Stimulated activated CD4-positive, alpha-beta T cell treated with anti-CD3 and anti-CD28 coated beads, Interleukin-1b, Interleukin-23, amount 100 ng/mL, for 24 hours (primary cell): ENCODE results near the gene DAZL.

ENCODE experiments used
- DNase-seq, 4 experiments: peaks; one replicate each; pipeline ENCODE4 v3.0.0-alpha.2; 2020; ENCODE audit warnings: low read depth in 4 of 4, low spot score in 1 of 4

Gene DAZL

DNA sequence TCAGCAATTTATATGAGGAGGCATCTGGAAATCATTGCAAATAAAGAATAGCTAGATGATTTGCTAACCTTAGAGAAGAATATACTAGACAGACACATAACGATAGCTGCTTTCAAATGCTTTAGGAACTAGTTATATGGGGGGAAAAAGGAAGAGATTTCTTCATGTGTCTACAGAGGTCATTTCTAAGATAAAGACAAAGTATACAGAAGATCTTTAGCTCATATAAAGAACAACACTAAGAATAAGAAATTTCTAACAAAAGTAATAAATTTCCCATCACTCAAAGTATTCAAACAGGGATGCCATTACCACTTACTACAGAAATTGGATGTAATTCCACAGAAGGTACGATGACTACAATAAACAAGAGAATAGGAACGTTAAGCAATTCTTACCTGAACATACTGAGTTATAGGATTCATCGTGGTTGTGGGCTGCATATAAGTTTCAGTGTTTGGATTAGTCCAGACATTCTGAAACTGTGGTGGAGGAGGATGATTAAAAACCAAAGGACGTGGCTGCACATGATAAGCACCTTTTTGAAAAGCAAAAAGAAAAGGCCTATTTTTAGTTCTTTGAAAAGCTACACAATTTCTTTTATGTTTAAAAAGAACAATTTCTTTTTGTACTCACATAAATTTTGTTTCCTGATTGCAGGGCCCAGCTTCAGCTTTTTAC, 8.7 kb downstream of the DAZL start:
- no peak for DNase-seq

DNA sequence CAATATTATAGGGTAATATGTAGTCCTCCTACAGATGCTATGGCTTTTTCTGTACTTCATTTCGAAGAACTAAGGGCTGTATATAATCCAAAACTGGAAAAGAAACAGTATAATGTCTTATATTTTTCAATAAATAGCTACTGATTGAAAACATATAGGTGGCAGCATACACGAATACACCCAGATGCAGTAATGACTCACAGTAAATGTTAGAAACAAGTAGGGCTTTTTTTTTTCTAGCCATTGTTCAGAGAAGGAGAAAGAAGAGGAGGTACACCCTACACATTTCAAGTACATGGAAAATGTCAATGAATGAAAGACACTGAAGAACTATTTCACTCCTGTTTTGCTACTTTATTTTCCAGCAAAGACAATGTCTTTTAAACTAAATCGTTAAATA, 9.4 kb downstream of the DAZL start:
- no peak for DNase-seq

DNA sequence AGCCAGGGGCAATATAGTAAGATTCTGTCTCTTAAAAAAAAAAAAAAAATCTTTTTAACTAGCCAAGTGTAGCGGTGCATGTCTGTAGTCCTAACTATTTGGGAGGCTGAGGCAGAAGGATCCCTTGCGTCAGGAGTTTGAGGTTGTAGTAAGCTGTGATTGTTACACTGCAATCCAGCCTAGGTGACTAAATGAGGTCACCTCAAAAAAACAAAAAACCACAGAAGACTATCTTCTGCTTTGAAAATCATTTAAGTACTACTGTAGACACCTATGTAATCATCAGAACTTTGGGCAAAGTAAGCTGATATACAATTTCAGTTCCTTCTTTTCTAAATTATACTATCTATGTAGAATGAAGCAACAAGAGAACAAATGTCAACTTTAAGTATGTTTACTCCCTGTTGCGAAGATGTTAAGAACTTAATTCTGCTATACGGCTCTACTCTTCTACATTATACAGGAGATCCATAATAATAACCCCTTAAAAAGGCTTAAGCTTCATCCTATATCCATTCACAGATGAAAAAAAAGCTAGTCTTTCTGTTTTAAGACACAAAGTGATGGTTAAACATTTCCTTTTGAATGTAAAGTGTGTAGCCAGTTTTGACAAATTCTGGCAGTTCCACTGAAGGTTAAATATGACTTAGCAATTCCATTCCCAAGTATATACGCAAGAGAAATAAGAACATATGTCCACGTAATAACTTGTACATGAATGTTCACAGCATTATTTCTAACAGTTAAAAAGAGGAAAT, 15.2 kb downstream of the DAZL start:
- no peak for DNase-seq

DNA sequence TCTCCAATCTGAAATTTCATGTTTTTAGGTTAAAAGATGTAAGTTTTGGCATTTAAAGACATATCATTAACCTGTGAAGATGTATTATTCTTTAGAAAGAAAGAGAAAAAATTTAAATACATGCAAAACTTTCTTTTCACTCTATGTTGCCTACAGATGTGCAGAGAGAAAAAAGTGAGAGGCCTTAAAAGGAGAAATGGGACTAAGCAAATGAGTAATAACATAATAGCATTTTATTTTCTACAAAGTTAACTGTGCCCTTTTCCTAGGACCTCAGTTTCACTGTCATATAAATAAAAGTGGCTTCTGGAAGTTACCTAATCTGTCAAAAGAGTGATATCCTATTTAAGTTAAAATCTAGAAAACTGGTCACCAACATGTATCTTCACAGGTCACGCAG, 16.1 kb downstream of the DAZL start:
- DNase-seq: no peak

DNA sequence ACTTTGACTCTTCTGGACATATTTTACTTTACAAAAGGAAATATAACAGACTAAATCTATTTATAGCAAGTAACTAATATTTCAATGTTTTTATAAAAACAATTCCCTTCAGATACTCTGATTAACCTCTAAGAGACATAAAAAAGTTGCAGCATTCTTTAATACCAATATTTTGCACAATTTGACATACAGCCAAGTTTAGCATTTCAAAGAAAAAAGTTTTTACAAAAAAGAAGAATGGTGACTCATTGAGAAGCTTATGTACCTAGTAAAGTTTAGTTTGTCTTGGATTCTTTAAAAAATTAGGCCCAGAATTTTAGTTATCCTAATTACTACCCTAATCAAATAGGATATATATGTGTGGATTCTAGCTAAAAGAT, 17.6 kb downstream of the DAZL start:
- no peak for DNase-seq

DNA sequence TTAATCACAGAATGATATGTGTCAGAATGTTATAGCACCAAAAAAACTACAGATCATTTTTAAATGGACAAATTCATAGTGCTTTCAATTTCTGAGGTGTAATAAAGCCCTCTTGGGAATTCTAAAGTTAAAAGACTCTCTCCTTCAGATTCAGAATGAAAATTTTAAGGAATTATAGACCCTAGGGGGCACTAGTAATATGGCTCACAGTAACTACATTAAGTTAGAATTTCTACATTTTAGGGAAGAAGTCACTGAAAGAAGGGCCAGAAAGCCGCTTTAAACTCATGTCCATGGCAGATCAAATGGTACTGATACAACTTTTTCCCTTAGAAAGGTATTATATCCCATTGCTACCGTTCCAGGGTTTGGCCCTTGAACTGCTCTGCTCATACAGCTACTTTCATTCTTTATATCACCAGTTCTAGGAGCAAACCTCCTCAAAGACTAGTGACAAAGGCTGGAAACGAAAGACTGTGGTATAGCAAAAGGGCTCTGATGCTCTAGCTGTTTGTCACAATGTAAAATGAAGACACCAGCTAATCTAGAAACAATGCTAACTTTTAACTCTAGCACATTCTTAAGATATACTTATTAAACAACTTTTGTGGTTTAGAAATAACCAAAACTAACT, 18.1 kb downstream of the DAZL start:
- no peak for DNase-seq

DNA sequence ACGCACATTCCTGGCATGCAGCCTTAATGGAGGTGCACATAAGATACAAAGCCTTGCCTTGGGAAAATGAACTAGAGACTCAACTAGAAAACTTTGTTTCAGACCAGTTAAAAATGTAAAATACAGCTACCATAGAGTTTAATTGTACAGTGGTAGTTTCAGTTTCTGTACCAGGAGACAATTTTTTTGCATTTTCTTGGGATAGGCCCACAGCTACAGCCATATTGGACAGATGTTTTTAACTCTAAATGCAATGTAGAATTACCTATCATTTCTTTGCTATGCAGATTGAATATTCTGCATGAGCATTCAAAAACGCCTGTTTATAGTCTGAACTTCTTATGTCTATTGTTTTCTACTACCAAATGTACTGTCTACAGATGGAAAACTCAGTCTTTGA, 20.3 kb downstream of the DAZL start:
- no peak for DNase-seq

DNA sequence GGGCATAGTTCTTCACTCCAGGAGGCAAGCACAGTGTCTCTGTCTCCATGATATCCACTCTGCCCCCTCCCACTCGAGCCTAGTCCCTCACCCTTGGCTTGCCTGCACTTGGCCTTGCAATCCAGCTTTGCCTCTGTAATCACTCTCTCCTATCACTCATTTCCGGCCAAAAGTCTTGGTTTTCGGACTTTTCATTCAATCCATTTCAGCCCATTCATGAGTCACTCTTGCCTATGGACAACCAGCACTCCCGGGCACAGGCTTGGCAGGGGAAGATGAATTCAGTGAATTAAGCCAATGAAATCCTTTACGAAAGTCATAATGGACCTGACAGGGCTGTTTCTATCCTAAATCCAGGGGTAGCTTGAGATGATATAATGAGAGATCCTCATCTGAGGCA, 21.7 kb downstream of the DAZL start:
- DNase-seq: no peak

DNA sequence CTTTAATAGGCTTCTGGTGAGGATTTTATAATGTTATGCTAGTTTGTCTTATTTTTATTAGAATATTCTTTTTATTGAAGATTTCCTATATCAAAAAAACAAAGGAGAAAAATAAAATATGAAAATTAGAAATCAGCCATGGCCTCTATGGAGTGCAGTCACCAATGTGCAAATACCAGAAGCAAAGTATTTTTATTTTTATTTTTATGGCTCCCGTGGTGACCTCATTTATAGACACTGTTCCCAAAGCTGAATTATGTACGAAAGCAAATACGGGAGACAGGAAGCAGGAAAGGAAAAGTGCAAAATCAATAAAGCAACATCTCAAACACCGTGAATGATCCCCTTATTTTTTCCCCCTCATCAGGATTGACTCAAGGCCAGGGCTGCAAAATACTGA, 35.1 kb downstream of the DAZL start:
- no peak for DNase-seq

DNA sequence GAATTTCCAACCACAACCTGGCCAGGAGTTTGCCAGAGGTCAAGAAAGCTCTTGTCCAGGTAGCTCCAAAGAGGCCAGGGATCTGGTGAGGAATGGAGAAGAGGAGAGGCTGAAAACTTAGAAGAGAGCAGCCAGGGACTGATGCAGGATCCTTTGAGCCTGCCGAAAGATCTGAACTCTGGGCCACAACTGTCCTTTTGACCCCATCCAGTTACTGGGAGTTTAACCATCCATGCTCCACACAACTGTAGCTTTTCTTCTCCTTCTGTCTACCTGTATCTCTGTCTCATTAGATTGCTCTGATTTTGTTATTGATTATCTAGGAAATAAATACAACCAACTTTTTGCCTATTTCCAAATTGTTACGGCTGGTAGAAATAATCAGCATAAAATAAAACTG, 36.7 kb downstream of the DAZL start:
- no peak for DNase-seq

DNA sequence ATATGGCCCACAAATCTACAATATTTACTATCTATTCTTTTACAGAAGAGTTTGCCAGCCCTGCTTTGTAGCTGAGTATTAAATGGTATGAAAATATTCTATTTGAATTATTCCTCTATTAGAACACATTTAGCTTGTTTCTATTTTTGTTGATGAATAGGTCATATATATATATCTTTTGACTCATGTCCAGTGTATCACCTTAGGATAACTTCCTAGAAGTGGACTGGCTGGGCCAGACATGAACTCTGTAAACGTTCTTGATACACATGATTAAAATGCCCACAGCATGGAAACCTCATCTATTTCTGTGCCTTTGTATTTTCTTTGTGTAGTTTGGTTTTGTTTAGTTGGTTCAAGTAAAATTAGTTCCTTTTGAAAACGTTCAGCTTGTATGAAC, 37.1 kb downstream of the DAZL start:
- DNase-seq: no peak

DNA sequence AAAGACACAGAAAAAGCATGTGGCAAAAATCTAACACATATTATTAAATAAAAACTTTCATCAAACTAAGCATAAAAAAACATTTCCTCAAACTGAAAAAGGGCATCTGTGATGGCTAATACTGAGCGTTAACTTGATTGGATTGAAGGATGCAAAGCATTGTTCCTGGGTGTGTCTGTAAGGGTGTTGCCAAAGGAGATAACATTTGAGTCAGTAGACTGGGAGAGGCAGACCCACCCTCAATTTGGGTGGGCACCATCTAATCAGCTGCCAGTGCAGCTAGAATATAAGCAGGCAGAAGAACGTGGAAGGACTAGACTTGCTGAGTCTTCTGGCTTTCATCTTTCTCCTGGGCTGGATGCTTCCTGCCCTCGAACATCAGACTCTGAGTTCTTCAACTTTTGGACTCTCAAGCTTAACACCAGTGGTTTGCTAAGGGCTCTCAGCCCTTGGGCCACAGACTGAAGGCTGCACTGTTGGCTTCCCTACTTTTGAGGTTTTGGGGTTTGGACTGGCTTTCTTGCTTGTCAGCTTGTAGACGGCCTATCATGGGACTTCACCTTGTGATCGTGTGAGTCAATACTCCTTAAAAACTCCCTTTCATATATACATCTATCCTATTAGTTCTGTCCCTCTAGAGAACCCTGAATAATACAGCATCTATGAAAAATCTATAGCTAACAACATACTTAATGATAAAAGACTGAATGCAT, 45.4 kb downstream of the DAZL start:
- no peak for DNase-seq

DNA sequence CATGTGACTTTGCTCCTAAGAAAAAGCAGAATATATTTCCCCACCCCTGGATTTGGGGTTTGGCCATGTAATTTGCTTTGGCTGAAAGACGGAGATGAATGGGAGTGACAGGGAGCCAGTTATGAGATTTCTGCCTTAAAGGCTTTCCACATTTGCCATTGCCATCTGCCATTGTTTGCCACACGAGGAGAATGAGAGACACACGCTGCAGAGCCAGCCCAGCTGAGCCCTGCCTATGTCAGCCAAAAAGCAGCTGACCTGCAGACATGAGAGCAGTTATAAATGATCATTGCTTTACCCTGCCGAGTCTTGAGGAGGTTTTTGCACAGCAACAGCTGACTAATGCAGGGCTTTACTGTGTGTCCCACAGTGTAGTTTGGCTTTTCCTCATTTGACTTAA, 51.1 kb downstream of the DAZL start:
- no peak for DNase-seq

DNA sequence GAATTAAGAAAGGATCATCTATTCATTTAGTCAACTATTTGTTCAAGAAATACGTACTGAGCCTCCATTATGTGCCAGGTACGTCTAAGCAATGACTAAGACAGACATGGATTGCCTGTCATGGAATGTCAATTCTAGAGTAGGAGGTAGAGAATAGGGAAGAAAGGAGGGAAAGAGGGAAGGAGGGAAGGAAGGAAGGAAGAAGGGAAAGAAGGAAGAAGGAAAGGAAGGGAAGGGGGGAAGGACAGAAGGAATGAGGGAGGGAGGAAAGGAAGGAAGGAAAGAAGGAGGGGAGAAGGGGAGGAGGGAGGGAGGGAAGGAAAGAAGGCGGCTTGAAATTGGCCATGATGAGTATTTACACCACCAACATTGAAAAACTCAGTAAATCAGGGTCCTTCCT, 52.5 kb downstream of the DAZL start:
- DNase-seq: no peak

DNA sequence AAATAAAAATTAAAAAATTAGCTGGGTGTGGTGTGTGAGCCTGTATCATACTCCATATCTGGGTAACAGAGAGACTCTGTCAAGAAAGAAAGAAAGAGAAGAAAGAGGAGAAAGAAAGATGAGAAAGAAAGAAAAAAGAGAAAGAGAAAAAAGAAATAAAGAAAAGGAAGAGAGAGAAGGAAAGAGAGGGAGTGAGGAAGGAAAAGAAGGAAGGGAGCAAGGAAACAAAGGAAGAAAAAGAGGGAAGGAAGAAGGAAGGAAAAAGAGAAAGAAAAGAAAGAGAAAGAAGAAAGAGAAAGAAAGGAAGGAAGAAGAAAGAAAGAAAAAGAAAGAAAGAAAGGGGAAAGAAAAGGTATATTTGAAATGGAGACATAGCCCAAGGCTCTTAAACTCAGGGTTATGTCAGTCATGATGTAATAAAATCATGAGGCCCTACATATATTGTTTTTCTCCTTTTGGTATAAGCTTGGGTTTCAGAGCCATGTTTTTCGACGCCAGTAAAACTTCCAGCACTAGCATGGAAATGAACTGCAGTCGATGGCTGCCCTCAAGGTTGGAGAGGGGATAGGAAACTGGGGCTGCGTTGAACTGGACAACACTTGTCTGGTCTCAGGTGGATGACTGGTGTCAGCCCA, 53.8 kb downstream of the DAZL start:
- DNase-seq: no peak

DNA sequence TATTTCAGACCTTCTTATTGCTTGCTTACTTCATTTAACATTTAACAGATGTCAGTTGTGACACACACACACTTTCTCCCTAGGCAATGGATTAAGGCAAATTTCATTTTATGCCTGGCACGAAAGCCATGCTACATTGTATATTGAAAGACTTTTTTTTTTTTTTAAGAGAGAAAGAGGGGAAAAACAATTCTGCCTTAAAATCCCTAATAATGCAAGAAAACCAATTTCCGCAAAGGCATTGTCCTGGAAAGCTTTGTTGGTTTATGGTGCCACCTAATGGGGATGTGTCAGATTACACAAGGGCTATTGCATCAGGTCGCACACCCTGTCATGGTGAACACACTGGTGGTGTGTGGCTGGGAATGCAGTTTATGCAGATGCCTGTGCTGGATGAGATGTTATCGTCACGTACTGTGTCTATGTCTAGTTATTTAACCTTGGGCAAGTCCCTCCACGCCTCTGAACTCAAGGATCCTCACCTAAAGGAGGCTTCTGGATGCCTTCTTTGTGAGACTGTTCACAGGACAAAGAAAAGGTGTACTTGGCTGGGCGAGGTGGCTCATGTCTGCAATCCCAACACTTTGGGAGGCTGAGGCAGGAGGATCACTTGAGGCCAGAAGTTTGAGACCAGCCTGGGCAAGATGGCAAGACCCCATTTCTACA, 54.4 kb downstream of the DAZL start:
- DNase-seq: peak; percentile 55 to 70 (median 62)

DNA sequence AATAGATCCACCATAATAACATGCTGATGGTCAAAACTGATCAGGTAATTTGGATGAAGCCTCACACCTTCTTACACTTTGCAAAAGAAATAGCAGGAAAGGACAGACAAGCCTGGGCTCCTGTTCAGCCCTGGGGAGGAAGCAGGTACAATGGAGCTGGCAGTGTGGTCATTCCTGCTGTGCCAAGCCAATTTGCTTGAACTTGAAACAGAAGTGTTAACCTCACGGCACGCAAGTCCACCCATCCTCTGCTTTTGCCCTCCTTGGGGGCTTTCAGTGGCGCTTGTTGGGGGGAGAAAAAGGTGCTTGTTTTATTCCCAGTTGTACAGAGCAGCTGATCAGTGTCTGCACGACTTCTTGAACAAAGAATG, 54.9 kb downstream of the DAZL start:
- no peak for DNase-seq

DNA sequence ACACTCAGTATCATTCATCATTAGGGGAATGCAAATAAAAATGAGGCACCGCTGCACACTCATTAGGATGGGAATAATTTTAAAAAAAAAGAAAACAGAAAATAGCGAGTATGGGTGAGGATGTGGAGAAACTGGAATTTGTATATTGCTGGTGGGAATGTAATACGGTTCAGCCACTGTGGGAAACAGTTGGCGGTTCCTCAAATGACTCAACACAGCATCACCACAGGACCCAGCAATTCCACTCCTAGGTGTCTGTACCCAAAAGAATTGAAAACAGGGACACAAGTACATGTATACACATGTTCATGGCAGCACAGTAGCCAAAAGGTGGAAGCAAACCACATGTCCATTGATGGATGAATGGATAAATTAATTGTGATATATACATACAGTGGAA, 56.5 kb downstream of the DAZL start:
- no peak for DNase-seq

DNA sequence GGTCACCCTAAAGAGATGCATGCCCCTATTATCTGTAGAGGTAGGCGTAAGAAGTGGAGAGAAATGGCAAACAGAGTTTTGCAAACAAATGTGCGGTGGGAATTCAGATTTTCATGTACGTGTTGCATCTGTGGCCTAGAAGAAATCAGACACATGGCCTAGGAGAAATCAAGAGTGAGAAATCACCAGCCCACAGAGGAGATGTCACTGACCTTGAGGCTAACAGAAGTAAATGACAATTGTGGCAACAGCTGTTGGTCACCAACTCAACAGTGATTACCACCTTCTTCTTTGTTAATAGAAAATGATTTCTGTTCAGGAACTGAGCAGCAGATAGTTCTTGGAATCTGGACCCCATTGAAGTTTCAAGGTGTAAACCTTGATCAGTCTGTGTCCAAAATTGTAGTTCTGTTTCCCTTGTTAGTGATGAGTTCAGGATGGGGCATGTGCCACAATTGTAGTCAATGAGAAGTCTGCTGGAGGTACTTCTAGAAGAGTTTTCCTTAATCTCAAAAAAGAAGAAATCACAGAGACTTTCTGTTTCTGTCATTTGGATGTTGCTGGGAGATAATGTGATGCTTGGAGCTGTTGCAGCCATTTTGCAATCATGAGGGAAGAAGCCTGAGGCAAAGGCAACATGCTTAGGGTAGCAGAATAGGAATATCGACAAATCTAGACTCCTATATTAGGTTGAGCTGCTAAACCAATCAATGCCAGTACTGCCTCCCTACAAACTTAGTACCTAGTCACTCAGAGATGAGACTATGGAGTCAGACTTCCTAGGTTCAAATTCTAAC, 57.5 kb downstream of the DAZL start:
- DNase-seq: no peak
